CD14-positive monocyte (primary cell): ENCODE measurements around the gene TAS2R39. TPM values are rescaled to one million over a fixed set of nuclear protein-coding genes. Genes with fewer than 3 reads are reported as not detected.

Experiments
- DNase-seq, 3 donors: peaks; one replicate each; pipeline ENCODE4 v3.0.0-alpha.2; 2011 to 2022
- H2AFZ ChIP-seq: 2 replicates; pipeline ENCODE4 v1.6.0; 2012; ENCODE audit warnings: mild to moderate bottlenecking, low read depth, low read length, inconsistent platforms; ENCODE audit not compliant: insufficient read depth, poor library complexity, severe bottlenecking
- H3K27ac ChIP-seq, 2 donors: 1 replicate in 1 of 2; 2 replicates in 1 of 2; pipeline ENCODE4 v1.5.1; 2012 to 2013; ENCODE audit warnings: low read length in 2 of 2, control low read depth in 1 of 2, inconsistent platforms in 1 of 2, low read depth in 1 of 2, mild to moderate bottlenecking in 1 of 2
- H3K27me3 ChIP-seq, 2 donors: one replicate each; pipeline versions ENCODE4 v1.6.0 to v1.6.1; 2011 to 2013; ENCODE audit warnings: low read length in 2 of 2; ENCODE audit not compliant: control insufficient read depth in 2 of 2, insufficient read depth in 2 of 2
- H3K36me3 ChIP-seq, 2 donors: replicated peaks in 1 of 2; 1 replicate in 1 of 2; 2 replicates in 1 of 2; pipeline versions ENCODE4 v1.5.1 to v1.6.1; 2012 to 2013; ENCODE audit warnings: low read length in 2 of 2, control low read depth in 1 of 2, inconsistent platforms in 1 of 2, mild to moderate bottlenecking in 1 of 2; ENCODE audit not compliant: insufficient read depth in 2 of 2, control insufficient read depth in 1 of 2
- H3K4me1 ChIP-seq, 2 donors: 1 replicate in 1 of 2; 2 replicates in 1 of 2; pipeline versions ENCODE4 v1.5.1 to v1.6.1; 2012 to 2013; ENCODE audit warnings: low read length in 2 of 2, control low read depth in 1 of 2, inconsistent platforms in 1 of 2, mild to moderate bottlenecking in 1 of 2, moderate library complexity in 1 of 2; ENCODE audit not compliant: insufficient read depth in 2 of 2, control insufficient read depth in 1 of 2
- H3K4me2 ChIP-seq: replicated peaks from 2 replicates; pipeline ENCODE3; 2012; ENCODE audit warnings: low read length, moderate library complexity, mild to moderate bottlenecking; ENCODE audit not compliant: poor library complexity, severe bottlenecking; ENCODE audit errors: extremely low read depth
- H3K4me3 ChIP-seq, 3 experiments: fragments of 200-600 bp in 1 of 3; sonication (generic) in 1 of 3; replicated peaks in 1 of 3; 1 replicate in 2 of 3; 2 replicates in 1 of 3; pipeline ENCODE4 v1.5.1; 2011 to 2013; ENCODE audit warnings: low read length in 3 of 3, mild to moderate bottlenecking in 3 of 3, control low read depth in 2 of 3, low read depth in 2 of 3, inconsistent platforms in 1 of 3, moderate library complexity in 1 of 3
- H3K79me2 ChIP-seq: 2 replicates; pipeline ENCODE4 v1.6.0; 2012; ENCODE audit warnings: mild to moderate bottlenecking, control low read depth, inconsistent platforms, low read length, moderate library complexity; ENCODE audit not compliant: insufficient read depth
- H3K9ac ChIP-seq: 2 replicates; pipeline ENCODE4 v1.6.0; 2017; ENCODE audit warnings: low read length, mild to moderate bottlenecking; ENCODE audit not compliant: insufficient read depth, poor library complexity, severe bottlenecking
- H3K9me3 ChIP-seq, 2 donors: replicated peaks in 1 of 2; 1 replicate in 1 of 2; 2 replicates in 1 of 2; pipeline versions ENCODE4 v1.5.1 to v1.6.1; 2012 to 2013; ENCODE audit warnings: low read length in 2 of 2, control low read depth in 1 of 2; ENCODE audit not compliant: control insufficient read depth in 1 of 2, insufficient read depth in 1 of 2
- H4K20me1 ChIP-seq: 2 replicates; pipeline ENCODE4 v1.6.0; 2012; ENCODE audit warnings: mild to moderate bottlenecking, low read length, control low read depth, moderate library complexity; ENCODE audit not compliant: insufficient read depth
- H3K27ac Mint-ChIP-seq, 7 donors: one replicate each; pipeline ENCODE4 v1.8.0; 2020; ENCODE audit warnings: mild to moderate bottlenecking in 7 of 7, mixed read lengths in 7 of 7, moderate library complexity in 6 of 7, inconsistent platforms in 2 of 7
- H3K27me3 Mint-ChIP-seq, 3 donors: one replicate each; pipeline ENCODE4 v1.8.0; 2021 to 2022; ENCODE audit warnings: low read depth in 3 of 3, mild to moderate bottlenecking in 3 of 3, mixed read lengths in 3 of 3, moderate library complexity in 3 of 3, inconsistent platforms in 1 of 3
- H3K36me3 Mint-ChIP-seq, 2 donors: one replicate each; pipeline ENCODE4 v1.8.0; 2020; ENCODE audit warnings: mixed read lengths in 2 of 2, inconsistent platforms in 1 of 2, mild to moderate bottlenecking in 1 of 2
- H3K4me1 Mint-ChIP-seq: one replicate; pipeline ENCODE4 v1.8.0; 2020; ENCODE audit warnings: mild to moderate bottlenecking, mixed read lengths
- H3K4me3 Mint-ChIP-seq, 2 donors: one replicate each; pipeline ENCODE4 v1.8.0; 2020; ENCODE audit warnings: mild to moderate bottlenecking in 2 of 2, mixed read lengths in 2 of 2, moderate library complexity in 1 of 2
- H3K9me3 Mint-ChIP-seq, 7 donors: one replicate each; pipeline ENCODE4 v1.8.0; 2020 to 2022; ENCODE audit warnings: mixed read lengths in 7 of 7, mild to moderate bottlenecking in 6 of 7, moderate library complexity in 6 of 7, inconsistent platforms in 2 of 7
- CTCF ChIP-seq: fragments of 200-600 bp; IDR thresholded peaks from one replicate; pipeline ENCODE4 v1.8.0; 2022; ENCODE audit warnings: antibody characterized with exemption, mild to moderate bottlenecking
- WGBS: methylation state at CpG from one replicate; pipeline ENCODE4 v1.1.5; 2013; ENCODE audit warnings: missing lambda C conversion rate; ENCODE audit not compliant: insufficient coverage; 5-methylcytosine and 5-hydroxymethylcytosine counted together
- intact Hi-C, 2 donors: fragments of 100-400 bp; cut with micrococcal nuclease; formaldehyde crosslinking; loops; one replicate each; pipeline versions ENCODE4 v1.15.0 to v1.15.1; 2023
- polyA plus RNA-seq, 3 donors: library from polyadenylated mRNA; depleted of rRNA in 1 of 3; unstranded in 2 of 3; stranded (reverse) in 1 of 3; fragments of 300-500 nt in 2 of 3; fragments of >200 nt in 1 of 3; fragmentation: Illumina TruSeq in 2 of 3; gene quantifications; 1 replicate in 2 of 3; 2 replicates in 1 of 3; pipeline ENCODE4 v1.2.3, GENCODE V29; 2012 to 2021

TAS2R39 gene
- polyA plus RNA-seq, 3 donors = not detected

GRCh38 chr7:143214789-143215679 lies 31.8 kb downstream of the TAS2R39 start:
- WGBS = no CpG with 5 or more reads among the region's 8 CpGs
- H3K27ac Mint-ChIP-seq = no peak overlapping the region

More at GRCh38 chr7:143214789-143215679, 31.8 kb downstream of the TAS2R39 start:
- H3K79me2 ChIP-seq = no peaks in the 10 kb centered on the region
- H3K36me3 Mint-ChIP-seq = peaks cover 0 to 3% of the 10 kb centered on the region in 2 donors
- no peaks in the 10 kb centered on the region for H3K9me3 ChIP-seq
- no peaks in the 10 kb centered on the region for H4K20me1 ChIP-seq
- H3K4me3 Mint-ChIP-seq = no peak overlapping the region
- H3K36me3 ChIP-seq = no peaks in the 10 kb centered on the region
- H3K4me3 ChIP-seq = no peak overlapping the region
- no peak overlapping the region for H3K27ac ChIP-seq
- H3K9ac ChIP-seq = no peak overlapping the region
- DNase-seq = peak; percentile 77 to 93 (median 81)
- H3K27me3 ChIP-seq = no peaks in the 10 kb centered on the region
- peaks cover 4 to 14% (median 10%) of the 10 kb centered on the region in 7 donors for H3K9me3 Mint-ChIP-seq
- intact Hi-C loops = loop anchor here in 1 of 2 donors (2.0 to 5.0 kb wide), 2 partner anchors 206 to 363 kb away; no protein-coding TSS in a partner anchor
- no peak overlapping the region for H3K4me2 ChIP-seq
- H3K27me3 Mint-ChIP-seq = peaks cover 0 to 3% (median 2%) of the 10 kb centered on the region in 3 donors
- peaks cover 19% of the 10 kb centered on the region for H3K4me1 Mint-ChIP-seq
- no peak overlapping the region for H2AFZ ChIP-seq
- peaks cover under 1 to 2% of the 10 kb centered on the region in 2 donors for H3K4me1 ChIP-seq
- TF ChIP-seq CTCF = peak; percentile 100
